Caco-2 (cell line): ENCODE results near the gene PPID. TPM values are rescaled to one million over a fixed set of nuclear protein-coding genes. Genes with fewer than 3 reads are reported as not detected.
A peak's percentile ranks its signal among the peaks of the same experiment; 100 is the strongest.

Experiments used
- BruUV-seq: library from RNA; stranded (reverse); fragments of 400-500 nt; replicated peaks from 2 replicates; lab custom pipeline; 2021; lab: Mats Ljungman, UMichigan
- CTCF ChIA-PET: fragments of 300-600 bp; sonication (Branson Sonifier 250); formaldehyde crosslinking; loops from one replicate; lab custom pipeline; 2022; ENCODE audit warnings: antibody characterized with exemption; lab: Charles Lee
- POLR2A ChIA-PET: fragments of 300-600 bp; sonication (Branson Sonifier 250); formaldehyde crosslinking; loops from one replicate; lab custom pipeline; 2022; ENCODE audit warnings: antibody characterized with exemption; lab: Charles Lee
- DNase-seq, 2 experiments: peaks; one replicate each; pipeline versions ENCODE4 v3.0.0 to v3.0.0-alpha.2; 2020 to 2022
- H3K27me3 ChIP-seq: replicated peaks from 2 replicates; pipeline ENCODE4 v1.6.0; 2011; ENCODE audit warnings: low read length; ENCODE audit not compliant: control insufficient read depth, insufficient read depth
- H3K36me3 ChIP-seq: 2 replicates; pipeline ENCODE4 v1.5.1; 2011; ENCODE audit warnings: low read length; ENCODE audit not compliant: control insufficient read depth, insufficient read depth
- H3K4me1 ChIP-seq: fragments of 250-450 bp; sonication (Bioruptor Pico); 2 replicates; pipeline ENCODE4 v1.5.1; 2020; ENCODE audit warnings: mild to moderate bottlenecking
- H3K4me3 ChIP-seq: 2 replicates; pipeline ENCODE4 v1.5.1; 2011; ENCODE audit warnings: low read depth, mild to moderate bottlenecking, control low read depth, low read length
- H3K9me3 ChIP-seq: fragments of 250-450 bp; sonication (Bioruptor Pico); 2 replicates; pipeline ENCODE4 v1.5.1; 2020; ENCODE audit warnings: mild to moderate bottlenecking, moderate library complexity
- H3K27ac Mint-ChIP-seq: one replicate; pipeline ENCODE4 v1.8.0; 2022; ENCODE audit warnings: mixed read lengths; ENCODE audit not compliant: unreplicated experiment
- H3K27me3 Mint-ChIP-seq: one replicate; pipeline ENCODE4 v1.8.0; 2022; ENCODE audit warnings: mixed read lengths; ENCODE audit not compliant: insufficient read depth, unreplicated experiment
- H3K36me3 Mint-ChIP-seq: one replicate; pipeline ENCODE4 v1.8.0; 2022; ENCODE audit warnings: mild to moderate bottlenecking, mixed read lengths; ENCODE audit not compliant: insufficient read depth, unreplicated experiment
- H3K4me1 Mint-ChIP-seq: one replicate; pipeline ENCODE4 v1.8.0; 2022; ENCODE audit warnings: low read depth, mixed read lengths; ENCODE audit not compliant: unreplicated experiment
- H3K4me3 Mint-ChIP-seq: one replicate; pipeline ENCODE4 v1.8.0; 2022; ENCODE audit warnings: mild to moderate bottlenecking, moderate library complexity, mixed read lengths; ENCODE audit not compliant: unreplicated experiment
- H3K9me3 Mint-ChIP-seq: one replicate; pipeline ENCODE4 v1.8.0; 2022; ENCODE audit warnings: mixed read lengths; ENCODE audit not compliant: unreplicated experiment
- CTCF ChIP-seq, 2 experiments: fragments of 200-600 bp in 1 of 2; IDR thresholded peaks; 1 replicate in 1 of 2; 2 replicates in 1 of 2; pipeline versions ENCODE4 v1.5.1 to v1.8.0; 2011 to 2022; ENCODE audit warnings: antibody characterized with exemption in 1 of 2, control low read depth in 1 of 2, inconsistent platforms in 1 of 2, low read depth in 1 of 2, low read length in 1 of 2, mild to moderate bottlenecking in 1 of 2, moderate library complexity in 1 of 2; ENCODE audit not compliant: insufficient read depth in 1 of 2, severe bottlenecking in 1 of 2, unreplicated experiment in 1 of 2
- intact Hi-C: fragments of 100-400 bp; cut with micrococcal nuclease; formaldehyde crosslinking; loops from one replicate; pipeline ENCODE4 v1.10.0; 2022; ENCODE audit not compliant: unreplicated experiment
- total RNA-seq: library from RNA; stranded (reverse); gene quantifications from 2 replicates; pipeline ENCODE4 v1.2.3, GENCODE V29; 2022

The PPID gene
- total RNA-seq, 1 experiment from 2014 or later: 50.9 TPM

- TF ChIP-seq CTCF (IDR thresholded peaks at IDR 0.05; ENCODE audit: insufficient read depth in 1 of 2, low read depth in 1 of 2, low read length in 1 of 2, severe bottlenecking in 1 of 2, unreplicated experiment in 1 of 2): no peak
- Histone ChIP-seq H3K27me3 (no peaks in the 10 kb centered on the region), H3K9me3 (no peaks in the 10 kb centered on the region), H3K4me3 (peak overlapping the region; percentile 68), H3K36me3 (no peaks in the 10 kb centered on the region), H3K4me1 (peaks cover 6% of the 10 kb centered on the region)
- peak overlapping the region; percentile 90 for H3K4me3 Mint-ChIP-seq
- H3K9me3 Mint-ChIP-seq: no peaks in the 10 kb centered on the region
- BruUV-seq: no TSS peak
- H3K27me3 Mint-ChIP-seq: no peaks in the 10 kb centered on the region
- peaks cover 9% of the 10 kb centered on the region for H3K4me1 Mint-ChIP-seq
- DNase-seq: peak; percentile 70
- H3K36me3 Mint-ChIP-seq: peaks cover 55% of the 10 kb centered on the region
- intact Hi-C loops: loop anchor here (1.0 to 2.0 kb wide), 6 partner anchors 46 to 724 kb away; partner anchors contain the start of genes ETFDH, FNIP2 and RAPGEF2
- ChIA-PET CTCF (no interaction called here), POLR2A (interaction anchor here (1.0 kb wide), 1 partner anchor 123 kb away, joined by 3 read pairs; no protein-coding TSS in a partner anchor)
- H3K27ac Mint-ChIP-seq: peak overlapping the region; percentile 95
Measured at GRCh38 chr4:158722291-158722916, 792 bp downstream of the PPID start.

GRCh38 chr4:158721680-158722079 lies 1.5 kb downstream of the PPID start:
- intact Hi-C loops: loop anchor here (1.0 to 2.0 kb wide), 6 partner anchors 47 to 725 kb away; partner anchors contain the start of genes ETFDH, FNIP2 and RAPGEF2

GRCh38 chr4:158715802-158716201 lies 7.4 kb downstream of the PPID start:
- no TSS peak for BruUV-seq
- Mint-ChIP-seq H3K27ac (no peak overlapping the region), H3K36me3 (peaks cover 87% of the 10 kb centered on the region), H3K4me1 (no peaks in the 10 kb centered on the region), H3K4me3 (no peak overlapping the region), H3K9me3 (no peaks in the 10 kb centered on the region), H3K27me3 (no peaks in the 10 kb centered on the region)
- H3K4me3 ChIP-seq: no peak overlapping the region
- H3K27me3 ChIP-seq: no peaks in the 10 kb centered on the region
- no peaks in the 10 kb centered on the region for H3K9me3 ChIP-seq
- POLR2A ChIA-PET: no interaction called here
- H3K36me3 ChIP-seq: no peaks in the 10 kb centered on the region; the same call in none of the 2 replicates
- no peaks in the 10 kb centered on the region for H3K4me1 ChIP-seq
- CTCF ChIA-PET: no interaction called here
- no peak for DNase-seq
- intact Hi-C loops: no loop called here
- no peak for TF ChIP-seq CTCF (IDR thresholded peaks at IDR 0.05; ENCODE audit: insufficient read depth in 1 of 2, low read depth in 1 of 2, low read length in 1 of 2, severe bottlenecking in 1 of 2, unreplicated experiment in 1 of 2)

More at GRCh38 chr4:158721680-158722079, 1.5 kb downstream of the PPID start:
- Mint-ChIP-seq H3K36me3 (peaks cover 63% of the 10 kb centered on the region), H3K4me3 (peak overlapping the region; percentile 90), H3K27ac (peak overlapping the region; percentile 95), H3K9me3 (no peaks in the 10 kb centered on the region), H3K27me3 (no peaks in the 10 kb centered on the region), H3K4me1 (peaks cover 9% of the 10 kb centered on the region)
- POLR2A ChIA-PET: interaction anchor here (1.0 kb wide), 1 partner anchor 124 kb away, joined by 3 read pairs; no protein-coding TSS in a partner anchor
- Histone ChIP-seq H3K9me3 (no peaks in the 10 kb centered on the region), H3K36me3 (no peaks in the 10 kb centered on the region), H3K4me3 (peak overlapping the region; percentile 68), H3K27me3 (no peaks in the 10 kb centered on the region), H3K4me1 (peaks cover 6% of the 10 kb centered on the region)
- DNase-seq: no peak
- CTCF ChIA-PET: no interaction called here
- no TSS peak for BruUV-seq
- TF ChIP-seq CTCF (IDR thresholded peaks at IDR 0.05; ENCODE audit: insufficient read depth in 1 of 2, low read depth in 1 of 2, low read length in 1 of 2, severe bottlenecking in 1 of 2, unreplicated experiment in 1 of 2): no peak
